HEK293 (cell line): ENCODE results near the gene PLEKHA6.
A peak's percentile ranks its signal among the peaks of the same experiment; 100 is the strongest.

Experiments
- CTCF ChIA-PET: fragments of 350-600 bp; formaldehyde crosslinking; extraction: SDS; loops from one replicate; lab custom pipeline; 2021; ENCODE audit warnings: antibody characterized with exemption; lab: Yijun Ruan, JAX
- POLR2A ChIA-PET: fragments of 300-600 bp; formaldehyde crosslinking; extraction: SDS; loops from one replicate; lab custom pipeline; 2020; ENCODE audit warnings: antibody characterized with exemption, inconsistent platforms; lab: Yijun Ruan, JAX
- H3K27ac ChIP-seq: fragments of 200-500 bp; sonication (Bioruptor generic); 2 replicates; pipeline ENCODE4 v1.5.1; 2014; ENCODE audit warnings: low read depth, low read length, control low read depth, inconsistent platforms; ENCODE audit errors: extremely low read depth
- H3K36me3 ChIP-seq, 2 experiments: fragments of 200-500 bp in 1 of 2; sonication (Bioruptor generic) in 1 of 2; 1 replicate in 1 of 2; 2 replicates in 1 of 2; pipeline ENCODE4 v1.5.1; 2014 to 2017; ENCODE audit warnings: inconsistent platforms in 2 of 2, low read length in 2 of 2; ENCODE audit not compliant: control insufficient read depth in 2 of 2, insufficient read depth in 1 of 2
- H3K4me1 ChIP-seq: fragments of 200-500 bp; sonication (Bioruptor generic); 2 replicates; pipeline ENCODE4 v1.5.1; 2014; ENCODE audit warnings: mild to moderate bottlenecking, low read length, inconsistent platforms; ENCODE audit not compliant: control insufficient read depth, insufficient read depth
- H3K4me3 ChIP-seq: 2 replicates; pipeline ENCODE4 v1.5.1; 2011; ENCODE audit warnings: low read depth, mild to moderate bottlenecking, control low read depth, low read length, moderate library complexity
- H3K9me3 ChIP-seq: fragments of 200-500 bp; sonication (Bioruptor generic); 2 replicates; pipeline ENCODE4 v1.5.1; 2014; ENCODE audit warnings: low read depth, low read length, inconsistent platforms; ENCODE audit not compliant: control insufficient read depth, insufficient read depth
- PRDM10 ChIP-seq: fragments of 450-650 bp; formaldehyde crosslinking; IDR thresholded peaks from 2 replicates; pipeline ENCODE4 v1.5.1; 2016; ENCODE audit warnings: missing biosample characterization, missing genetic modification characterization
- SCRT1 ChIP-seq: fragments of 450-650 bp; formaldehyde crosslinking; IDR thresholded peaks from 2 replicates; pipeline ENCODE4 v1.5.1; 2016; ENCODE audit warnings: missing biosample characterization, missing genetic modification characterization, borderline replicate concordance
- ZEB2 ChIP-seq: fragments of 450-650 bp; formaldehyde crosslinking; IDR thresholded peaks from 2 replicates; pipeline ENCODE4 v1.5.1; 2016; ENCODE audit warnings: missing biosample characterization, missing genetic modification characterization
- ZFHX2 ChIP-seq: fragments of 450-650 bp; formaldehyde crosslinking; conservative IDR thresholded peaks from 2 replicates; pipeline ENCODE4 v1.5.1; 2016; ENCODE audit warnings: missing biosample characterization, missing genetic modification characterization
- ZFP3 ChIP-seq: fragments of 450-650 bp; formaldehyde crosslinking; IDR thresholded peaks from 2 replicates; pipeline ENCODE4 v1.5.1; 2016; ENCODE audit warnings: low read depth, missing biosample characterization, missing genetic modification characterization
- ZNF121 ChIP-seq: fragments of 450-650 bp; formaldehyde crosslinking; IDR thresholded peaks from 2 replicates; pipeline ENCODE4 v1.5.1; 2016; ENCODE audit warnings: missing biosample characterization, missing genetic modification characterization
- ZNF223 ChIP-seq: fragments of 450-650 bp; formaldehyde crosslinking; IDR thresholded peaks from 2 replicates; pipeline ENCODE4 v1.5.1; 2016; ENCODE audit warnings: missing biosample characterization, missing genetic modification characterization
- ZNF335 ChIP-seq: fragments of 450-650 bp; formaldehyde crosslinking; conservative IDR thresholded peaks from 2 replicates; pipeline ENCODE4 v1.5.1; 2016; ENCODE audit warnings: missing biosample characterization, missing genetic modification characterization
- ZNF398 ChIP-seq: fragments of 450-650 bp; formaldehyde crosslinking; IDR thresholded peaks from 2 replicates; pipeline ENCODE4 v1.5.1; 2017; ENCODE audit warnings: missing biosample characterization, missing genetic modification characterization
- ZNF416 ChIP-seq: fragments of 450-650 bp; formaldehyde crosslinking; IDR thresholded peaks from 2 replicates; pipeline ENCODE4 v1.5.1; 2016; ENCODE audit warnings: missing biosample characterization, missing genetic modification characterization
- ZNF423 ChIP-seq: fragments of 450-650 bp; formaldehyde crosslinking; IDR thresholded peaks from 2 replicates; pipeline ENCODE4 v1.5.1; 2016; ENCODE audit warnings: missing biosample characterization, missing genetic modification characterization
- ZNF654 ChIP-seq: fragments of 450-650 bp; formaldehyde crosslinking; IDR thresholded peaks from 2 replicates; pipeline ENCODE4 v1.5.1; 2016; ENCODE audit warnings: low read depth, missing biosample characterization, missing genetic modification characterization

Gene PLEKHA6

GRCh38 chr1:204360314-204360713 lies 585 bp upstream of the PLEKHA6 start:
- Histone ChIP-seq H3K4me1 (no peaks in the 10 kb centered on the region; the same call in 1 of the 2 replicates), H3K4me3 (no peak overlapping the region), H3K27ac (no peak overlapping the region), H3K36me3 (no peaks in the 10 kb centered on the region), H3K9me3 (no peaks in the 10 kb centered on the region)
- TF ChIP-seq ZEB2 (tag by site-specific recombination) (no peak), ZFHX2 (tag by site-specific recombination) (peak; percentile 38; the same call in 1 of the 2 replicates), ZFP3 (no peak), ZNF121 (tag by site-specific recombination) (no peak), ZNF423 (tag by site-specific recombination) (no peak), ZNF654 (no peak), ZNF335 (tag by site-specific recombination) (no peak)
- ChIA-PET POLR2A (interaction anchor here (0.6 to 0.7 kb wide), 2 partner anchors 154 to 282 kb away, joined by 3 to 4 read pairs; no protein-coding TSS in a partner anchor), CTCF (interaction anchor here (0.6 to 7.9 kb wide), 9 partner anchors 10 to 231 kb away, joined by 3 to 178 read pairs (median 13); partner anchors contain the start of genes GOLT1A and REN)

- CTCF ChIA-PET = interaction anchor here (0.7 to 7.9 kb wide), 9 partner anchors 9 to 230 kb away, joined by 3 to 178 read pairs (median 4); partner anchors contain the start of genes GOLT1A and REN
- no peaks in the 10 kb centered on the region for H3K36me3 ChIP-seq
- H3K27ac ChIP-seq = no peak overlapping the region
- TF ChIP-seq SCRT1 (tag by site-specific recombination) (no peak), PRDM10 (tag by site-specific recombination) (no peak), ZNF223 (tag by site-specific recombination) (no peak), ZNF416 (no peak)
- TF ChIP-seq, all 188 proteins: peak for 0
- H3K4me3 ChIP-seq = no peak overlapping the region
- H3K4me1 ChIP-seq = no peaks in the 10 kb centered on the region; the same call in 1 of the 2 replicates
- POLR2A ChIA-PET = no interaction called here
- H3K9me3 ChIP-seq = no peaks in the 10 kb centered on the region
Observed at GRCh38 chr1:204359131-204359473, 627 bp downstream of the PLEKHA6 start.

- H3K27ac ChIP-seq = no peak overlapping the region
- ChIA-PET CTCF (interaction anchor here (0.7 to 7.9 kb wide), 6 partner anchors 40 to 229 kb away, joined by 3 to 178 read pairs (median 4); partner anchors contain the start of genes GOLT1A and REN), POLR2A (interaction anchor here (0.6 kb wide), 1 partner anchor 71 kb away, joined by 3 read pairs; no protein-coding TSS in a partner anchor)
- peak; percentile 45; the same call in 1 of the 2 replicates for TF ChIP-seq ZNF398 (tag by site-specific recombination)
- TF ChIP-seq ZNF121 (tag by site-specific recombination) = no peak
- H3K4me3 ChIP-seq = no peak overlapping the region
- H3K9me3 ChIP-seq = no peaks in the 10 kb centered on the region
- H3K36me3 ChIP-seq = no peaks in the 10 kb centered on the region
- no peaks in the 10 kb centered on the region; the same call in 1 of the 2 replicates for H3K4me1 ChIP-seq
Observed at GRCh38 chr1:204358605-204359004, 1.1 kb downstream of the PLEKHA6 start.
